Measurements from ENCODE around the gene KRT83.

The KRT83 gene

DNA sequence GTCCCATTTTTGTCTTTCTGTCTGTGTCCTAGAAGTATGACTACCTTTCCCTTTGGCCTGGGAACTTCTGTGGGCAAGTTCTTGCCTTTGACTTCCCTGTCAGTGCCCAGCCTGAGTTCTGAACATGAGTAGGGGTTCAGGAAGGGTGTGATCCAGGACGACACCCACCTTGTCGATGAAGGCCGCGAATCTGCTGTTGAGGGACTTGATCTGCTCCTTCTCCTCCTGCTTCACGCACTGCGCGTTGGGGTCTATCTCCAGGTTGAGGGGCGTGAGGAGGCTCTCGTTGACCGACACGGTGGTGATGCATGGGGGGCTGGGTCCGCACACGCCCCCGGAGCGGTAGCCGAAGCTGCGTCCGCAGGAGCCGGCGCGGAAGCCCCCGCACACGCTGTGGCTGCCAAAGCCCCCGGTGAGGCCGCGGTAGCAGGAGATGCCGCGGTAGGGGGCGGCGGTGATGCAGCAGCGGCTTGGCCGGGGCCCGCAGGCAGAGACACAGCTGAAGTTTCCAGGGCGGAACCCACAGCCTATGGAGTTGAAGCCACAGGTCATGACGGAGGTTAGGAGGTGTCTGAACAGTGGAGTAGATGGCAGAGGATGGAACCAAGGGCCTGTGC, at the start of gene KRT83:
Gene KRT83 (minus strand): TSS at position 615 of the 617 bp plus-strand sequence. CDS start 63 bp downstream, at position 552.
- DNase-seq = no peak

DNA sequence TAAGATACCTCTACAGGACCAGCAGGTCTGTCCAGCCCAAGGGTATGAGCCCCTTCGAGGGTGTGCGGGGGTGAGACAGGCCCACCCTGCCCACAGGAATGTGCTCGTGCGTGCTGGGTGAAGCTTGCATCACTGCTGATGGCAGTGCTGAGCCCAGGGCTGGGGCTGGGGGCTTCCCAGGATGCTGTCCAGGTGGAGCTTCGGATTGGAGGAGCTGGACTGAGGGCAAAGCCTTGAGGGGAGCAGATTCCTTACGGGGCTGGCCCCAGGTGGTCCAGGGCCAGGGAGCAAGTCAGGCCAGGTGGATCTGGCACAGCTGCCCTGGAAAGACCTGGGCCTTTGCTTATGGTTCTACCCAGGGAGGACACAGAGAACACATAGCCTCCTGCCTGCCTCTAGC, 48.6 kb upstream of the KRT83 start:
- no peak for DNase-seq

DNA sequence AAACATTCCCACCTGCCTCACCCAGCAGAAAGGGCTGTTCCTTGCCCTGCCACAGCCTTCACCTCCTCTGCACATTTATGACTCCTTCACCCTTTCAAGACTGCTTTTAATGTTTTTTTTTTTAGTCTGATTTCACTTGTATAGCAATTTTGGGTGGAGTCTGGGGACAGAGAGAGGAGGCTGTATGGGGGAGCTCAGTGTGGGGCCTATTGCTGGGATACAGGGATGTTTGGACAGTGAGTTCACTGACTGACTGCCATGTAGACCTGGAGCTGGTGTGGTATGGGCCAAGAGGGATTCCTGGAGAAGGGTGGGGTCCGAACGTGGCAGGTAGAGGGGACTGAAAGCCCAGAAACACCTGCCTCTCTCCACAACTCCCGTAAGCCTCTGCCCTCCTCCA, 48.0 kb upstream of the KRT83 start:
- no peak for DNase-seq

DNA sequence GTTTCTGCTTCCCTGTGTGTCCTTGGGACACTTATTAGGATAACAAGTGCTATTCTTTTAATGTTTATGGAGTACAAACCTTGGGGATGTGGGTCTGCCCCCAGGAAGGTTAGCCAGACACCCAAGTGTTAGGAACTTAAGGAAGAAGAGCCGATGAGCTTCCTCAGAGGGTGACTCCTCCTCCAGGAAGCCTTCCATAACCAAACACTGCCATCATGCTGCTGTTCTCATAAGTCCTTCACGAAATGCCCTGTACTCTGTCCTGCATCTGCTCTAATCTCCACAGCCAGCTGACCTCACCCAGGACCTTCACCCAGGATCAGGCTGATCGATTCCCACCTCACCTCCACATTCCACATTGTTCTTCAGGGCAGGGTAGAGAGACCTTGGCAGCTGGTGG, 47.3 kb upstream of the KRT83 start:
- no peak for DNase-seq

DNA sequence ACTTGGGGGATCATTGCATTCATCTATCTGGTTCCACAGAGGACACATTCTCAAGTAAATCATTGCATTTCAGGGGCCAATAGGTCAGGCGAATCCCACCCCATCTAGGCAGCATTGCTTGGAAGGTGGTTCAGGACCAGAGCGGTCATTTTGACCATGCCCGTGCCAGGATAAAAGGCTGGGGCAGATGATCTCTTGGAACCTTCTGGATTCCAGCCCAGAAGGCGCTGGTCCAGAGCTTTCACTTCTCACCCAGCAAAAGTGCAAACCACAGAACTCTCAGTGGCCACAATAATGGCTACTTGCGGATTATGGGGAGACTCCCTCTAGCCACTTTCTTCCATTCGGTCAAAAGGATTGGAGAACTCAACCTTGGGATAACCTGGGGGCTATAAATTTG, 46.7 kb upstream of the KRT83 start:
- no peak for DNase-seq

DNA sequence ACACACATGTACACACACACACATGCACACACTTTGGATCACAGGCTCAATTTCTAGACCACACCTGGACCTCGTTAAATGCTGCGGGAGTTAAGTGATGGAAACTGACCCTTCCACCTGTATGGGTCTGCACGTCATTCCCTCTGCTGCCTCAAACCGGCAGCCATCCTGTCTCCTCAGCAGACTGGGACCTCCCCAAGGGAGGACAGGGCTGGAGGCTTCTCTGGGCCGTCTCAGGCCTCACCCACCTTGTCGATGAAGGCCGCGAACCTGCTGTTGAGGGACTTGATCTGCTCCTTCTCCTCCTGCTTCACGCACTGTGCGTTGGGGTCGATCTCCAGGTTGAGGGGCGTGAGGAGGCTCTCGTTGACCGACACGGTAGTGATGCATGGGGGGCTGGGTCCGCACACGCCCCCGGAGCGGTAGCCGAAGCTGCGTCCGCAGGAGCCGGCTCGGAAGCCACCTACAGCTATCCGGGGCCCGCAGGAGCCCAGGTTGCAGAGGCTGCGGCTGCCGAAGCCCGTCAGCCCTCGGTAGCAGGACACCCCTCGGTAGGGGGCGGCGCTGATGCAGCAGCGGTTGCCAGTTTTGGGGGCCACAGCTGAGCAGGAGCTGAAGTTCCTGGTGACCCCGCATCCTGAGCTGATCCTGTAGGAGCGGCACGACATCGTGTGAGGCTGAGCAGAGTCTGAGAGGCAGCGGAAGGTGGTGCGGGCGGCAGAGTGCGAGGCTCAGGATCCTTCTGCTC, 45.7 kb upstream of the KRT83 start, which contains the start of gene KRT85:
Gene KRT85 (minus strand): TSS at position 744 of the 748 bp plus-strand sequence. CDS start 76 bp downstream, at position 668.
- no peak for DNase-seq

DNA sequence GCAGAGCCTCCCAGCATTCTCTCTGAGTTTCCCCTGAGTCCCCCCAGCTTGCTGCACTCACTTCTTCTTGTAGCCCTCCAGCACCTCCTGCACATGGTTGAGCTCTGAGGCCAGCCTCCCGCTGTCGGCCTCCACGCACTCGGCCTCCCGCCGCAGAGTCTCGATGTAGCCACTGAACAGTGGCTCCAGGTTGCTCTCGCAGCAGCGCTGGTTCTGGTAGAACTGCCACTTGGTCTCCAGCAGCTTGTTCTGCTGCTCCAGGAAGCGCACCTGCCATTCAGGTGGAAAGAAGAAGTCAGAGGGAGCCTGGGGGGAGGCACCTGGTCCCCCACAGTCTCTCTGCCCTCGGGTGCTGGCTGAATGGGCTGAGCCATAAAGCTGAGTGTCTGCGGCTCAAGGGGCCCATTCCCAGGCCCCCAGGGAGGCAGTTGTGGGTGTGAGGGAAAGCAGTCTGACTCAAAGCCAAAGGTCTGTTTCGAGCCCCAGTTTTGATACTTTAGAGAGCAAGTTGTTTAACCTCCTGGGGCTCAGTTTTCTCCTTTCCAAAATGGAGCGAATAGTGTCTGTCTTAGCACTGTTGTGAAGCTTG, 43.8 kb upstream of the KRT83 start:
- DNase-seq = no peak

DNA sequence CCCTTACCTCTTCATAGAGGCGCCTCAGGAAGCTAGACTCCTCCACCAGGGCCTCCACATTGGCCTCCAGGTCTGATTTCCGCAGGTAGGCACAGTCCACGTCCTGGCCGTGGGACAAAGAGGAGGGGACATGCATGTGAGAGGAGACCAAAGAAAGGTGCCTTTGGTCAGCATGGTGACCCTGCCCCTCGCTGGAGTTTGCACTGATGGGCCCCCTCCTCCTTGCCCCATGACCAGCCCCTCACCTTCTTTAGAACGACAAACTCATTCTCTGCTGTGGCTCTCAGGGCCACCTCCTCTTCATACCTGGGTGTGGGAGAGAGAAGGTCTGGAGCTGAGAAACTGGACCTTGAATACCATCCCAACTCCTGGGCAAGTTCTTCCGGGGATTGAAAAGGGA, 42.9 kb upstream of the KRT83 start:
- no peak for DNase-seq

DNA sequence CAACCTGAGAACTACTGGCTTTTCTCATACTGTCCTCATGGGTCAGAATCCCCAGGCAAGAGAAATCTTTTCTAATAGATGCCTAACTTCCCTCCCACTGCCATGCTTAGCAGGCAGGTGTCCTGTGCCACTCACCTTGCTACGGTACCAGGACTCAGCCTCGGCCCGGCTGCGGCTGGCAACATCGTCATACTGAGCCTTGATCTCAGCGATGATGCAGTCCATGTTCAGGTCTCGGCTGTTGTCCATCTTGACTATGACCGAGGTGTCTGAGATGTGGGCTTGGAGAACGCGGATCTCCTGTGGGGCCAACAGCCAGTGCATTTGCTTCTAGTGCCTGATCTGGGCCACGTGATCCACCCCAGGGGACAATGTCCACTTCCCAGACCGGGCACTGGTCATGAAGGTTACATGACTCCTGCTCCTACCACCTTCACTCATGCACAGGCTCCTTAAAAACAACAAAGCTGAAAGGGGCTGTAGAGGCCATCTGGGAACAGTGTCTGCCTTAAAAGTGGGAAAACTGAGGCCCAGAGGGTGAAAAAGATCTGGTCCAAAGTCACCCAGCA, 42.0 kb upstream of the KRT83 start:
- no peak for DNase-seq

DNA sequence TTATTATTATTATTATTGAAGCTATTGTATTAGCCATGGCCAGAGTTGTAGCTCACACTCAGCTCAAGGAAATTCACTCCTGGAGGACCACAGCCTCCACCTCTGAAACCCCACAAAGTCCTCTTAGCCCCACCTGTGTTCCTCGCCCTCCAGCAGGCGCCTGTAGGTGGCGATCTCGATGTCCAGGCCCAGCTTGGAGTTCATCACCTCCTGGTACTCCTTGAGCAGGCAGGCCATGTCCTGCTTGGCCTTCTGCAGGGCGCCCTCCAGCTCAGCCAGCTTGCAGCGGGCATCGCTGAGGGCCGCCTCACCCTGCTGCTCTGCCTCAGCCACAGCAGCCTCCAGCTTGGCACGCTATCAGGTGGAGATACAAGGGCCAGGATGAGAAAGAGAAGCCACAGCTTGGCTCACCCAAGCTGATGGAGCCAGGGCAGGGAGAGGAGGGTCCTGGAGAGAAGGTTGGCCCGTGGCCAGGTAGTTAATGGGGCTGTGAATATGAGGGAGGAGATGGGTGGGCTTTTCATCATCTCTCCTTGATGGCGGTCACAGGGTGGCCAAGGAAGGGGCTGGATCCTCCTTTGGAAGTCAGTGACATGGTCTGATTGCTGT, 41.0 kb upstream of the KRT83 start:
- no peak for DNase-seq

DNA sequence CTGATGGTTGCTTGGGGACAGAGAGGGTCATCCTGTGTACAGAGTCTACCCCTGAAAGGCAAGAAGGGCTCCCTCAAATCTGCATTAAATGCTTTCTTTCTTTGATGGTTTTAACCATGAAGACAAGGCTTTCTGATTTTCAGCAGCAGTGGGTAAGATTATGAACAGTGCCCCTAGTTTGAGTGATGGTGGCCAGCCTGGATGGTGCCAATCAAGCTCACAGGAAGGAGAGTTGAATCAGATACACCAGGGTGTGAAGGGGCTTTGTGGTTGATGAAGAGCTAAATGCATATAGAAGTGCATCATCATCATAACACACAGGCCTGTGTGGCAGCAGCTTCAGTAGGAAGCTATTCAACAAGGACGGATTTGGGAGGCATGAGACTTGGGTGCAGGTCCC, 40.4 kb upstream of the KRT83 start:
- no peak for DNase-seq

DNA sequence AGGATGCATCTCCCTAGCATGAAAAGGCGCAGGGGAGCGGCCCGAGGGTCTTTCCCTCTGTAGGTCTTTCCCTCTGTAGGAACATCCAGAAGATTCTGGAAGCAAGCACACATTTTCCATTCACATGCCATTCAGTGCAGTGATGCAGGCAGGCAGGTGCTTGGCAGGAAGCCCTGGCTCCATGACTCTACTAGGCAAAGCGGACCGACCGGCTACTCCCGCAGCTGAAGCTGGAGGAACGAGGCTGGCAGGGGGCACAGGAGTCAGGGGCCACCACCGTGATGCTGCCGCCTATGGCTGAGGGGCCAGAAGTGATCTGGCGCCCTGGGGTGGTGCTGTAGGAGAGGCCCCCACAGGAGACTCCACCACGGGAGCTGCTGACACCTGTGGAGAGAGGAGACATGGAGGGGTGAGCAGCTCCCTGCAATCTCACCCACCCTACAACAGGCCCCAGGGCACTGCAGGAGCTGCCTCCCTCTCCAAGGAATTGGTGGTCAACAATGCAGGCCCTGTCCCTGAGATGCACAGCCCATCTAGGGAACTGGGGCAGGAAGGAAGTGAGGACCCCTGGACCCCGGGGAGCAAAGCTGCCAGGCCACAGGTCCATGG, 39.6 kb upstream of the KRT83 start:
- no peak for DNase-seq

DNA sequence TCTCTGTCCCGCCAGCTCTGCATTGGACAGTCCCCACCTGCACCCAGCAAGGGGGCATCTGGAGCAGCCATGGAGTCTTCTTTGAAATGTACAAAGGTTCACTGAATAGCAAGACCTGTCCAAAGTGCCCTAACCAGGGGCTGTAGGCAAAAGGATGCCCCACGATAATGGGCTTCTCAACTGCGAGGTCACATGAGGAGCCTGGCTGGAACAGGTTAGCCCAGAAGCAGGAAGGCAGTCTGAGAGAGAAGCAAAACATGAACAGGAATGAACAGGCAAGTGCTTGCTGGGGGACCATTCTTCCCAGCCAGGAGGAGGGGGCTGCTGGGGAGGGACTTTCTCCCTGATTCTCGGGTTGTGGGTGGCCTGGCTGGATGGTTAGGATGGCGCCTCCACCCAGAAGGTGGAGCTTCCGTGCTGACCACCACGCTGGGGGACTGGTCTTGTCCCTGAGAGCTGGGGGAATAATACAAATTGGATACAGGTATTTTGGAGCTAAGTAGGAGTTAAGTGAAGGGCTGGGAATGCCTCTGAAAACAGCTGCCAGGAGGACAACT, 39.0 kb upstream of the KRT83 start:
- no peak for DNase-seq

DNA sequence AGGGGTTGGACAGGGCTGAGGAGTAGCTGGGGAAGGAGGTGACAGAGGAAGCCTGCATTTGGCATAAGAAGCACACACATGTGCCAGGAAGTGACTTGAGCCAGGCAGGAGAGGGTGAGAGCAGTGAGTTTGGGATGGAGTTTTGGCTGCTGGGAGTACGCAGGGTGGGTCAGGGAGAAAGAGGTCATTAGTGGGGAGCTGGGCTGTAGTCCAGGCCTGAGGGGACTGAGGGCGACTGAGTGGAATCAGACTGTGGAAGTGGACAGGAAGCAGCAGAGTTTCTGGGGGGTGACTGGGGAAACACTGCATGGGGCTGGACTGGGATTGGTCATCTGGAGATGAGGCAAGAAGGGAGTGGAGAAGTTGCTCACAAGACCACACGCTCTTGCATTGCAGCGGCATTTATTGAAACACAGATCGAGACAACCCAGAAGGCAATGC, 38.4 kb upstream of the KRT83 start:
- DNase-seq = no peak

DNA sequence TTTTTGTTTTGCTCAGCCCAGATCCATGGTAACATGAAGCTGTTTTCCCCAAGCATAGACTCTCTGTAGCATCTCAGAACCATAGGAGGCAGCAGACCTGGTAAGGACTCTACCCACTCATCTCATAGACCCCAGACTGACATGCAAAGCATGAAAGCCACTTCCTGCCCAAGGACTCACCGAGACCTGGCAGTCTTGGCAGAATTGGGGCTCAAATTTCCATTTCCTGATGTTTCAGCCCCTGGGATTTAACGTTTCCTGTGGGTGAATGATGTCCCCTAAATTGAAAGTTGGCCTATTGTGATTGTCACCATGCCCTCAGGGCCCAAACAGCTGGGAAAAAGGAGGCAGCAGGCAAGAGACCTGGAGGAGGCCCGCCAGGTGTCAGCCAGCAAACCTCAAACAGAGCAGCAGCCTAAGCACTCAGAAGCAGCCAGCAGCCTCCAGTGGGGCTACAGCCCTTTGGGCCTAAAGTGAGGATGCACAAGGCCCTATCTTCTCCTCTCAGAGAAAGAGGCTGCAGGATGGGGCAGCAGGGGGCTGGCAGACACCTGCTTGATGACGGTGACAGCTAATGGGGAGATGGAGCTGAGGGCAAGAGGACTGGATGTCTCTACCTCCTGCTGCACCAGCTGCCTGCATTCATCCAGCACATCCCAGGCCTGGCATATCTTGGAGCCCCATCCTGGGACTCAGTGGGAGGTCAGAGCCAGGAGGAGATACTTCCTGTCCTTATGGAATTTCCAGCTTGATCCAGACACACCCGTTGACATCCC, 37.6 kb upstream of the KRT83 start:
- no peak for DNase-seq

DNA sequence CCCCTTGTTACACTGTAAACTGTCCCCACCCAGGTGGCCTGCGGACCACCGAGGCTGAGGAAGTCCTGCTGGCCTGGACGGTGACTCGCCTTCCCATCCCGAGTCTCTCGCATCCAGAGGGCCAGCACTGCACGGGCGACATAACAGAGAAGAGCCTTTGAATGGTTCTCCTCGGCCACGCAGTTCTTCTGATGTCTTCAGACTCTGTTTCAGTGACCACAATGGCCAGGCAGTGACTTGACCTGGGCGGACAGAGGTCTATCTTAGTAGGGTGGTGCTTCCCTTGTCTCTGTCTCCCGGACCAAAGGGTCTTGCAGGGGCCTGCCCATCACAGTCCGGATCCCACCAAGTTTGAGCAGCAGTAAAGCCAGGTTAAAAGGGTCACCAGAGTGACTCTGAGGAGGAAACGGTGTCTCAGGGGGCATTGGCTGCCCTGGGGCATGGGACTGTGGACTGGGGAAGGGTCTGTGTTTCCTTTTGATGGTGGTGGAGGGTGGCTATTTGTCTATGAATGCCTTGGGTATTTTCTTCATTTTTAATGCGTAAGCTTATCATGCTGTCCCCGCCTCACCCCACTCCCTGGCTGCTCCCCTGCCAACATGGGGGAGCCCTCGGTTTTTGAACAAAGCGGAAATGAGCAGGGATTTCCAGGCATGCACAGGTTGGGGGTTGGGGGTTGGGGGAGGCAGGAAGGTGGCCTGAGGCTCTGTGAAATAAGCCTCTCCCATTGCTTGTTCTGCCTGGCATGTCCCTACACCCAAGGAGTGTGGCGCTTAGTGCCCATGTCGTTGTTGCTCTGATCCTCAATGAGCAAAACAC, 35.8 kb upstream of the KRT83 start:
- DNase-seq = no peak

DNA sequence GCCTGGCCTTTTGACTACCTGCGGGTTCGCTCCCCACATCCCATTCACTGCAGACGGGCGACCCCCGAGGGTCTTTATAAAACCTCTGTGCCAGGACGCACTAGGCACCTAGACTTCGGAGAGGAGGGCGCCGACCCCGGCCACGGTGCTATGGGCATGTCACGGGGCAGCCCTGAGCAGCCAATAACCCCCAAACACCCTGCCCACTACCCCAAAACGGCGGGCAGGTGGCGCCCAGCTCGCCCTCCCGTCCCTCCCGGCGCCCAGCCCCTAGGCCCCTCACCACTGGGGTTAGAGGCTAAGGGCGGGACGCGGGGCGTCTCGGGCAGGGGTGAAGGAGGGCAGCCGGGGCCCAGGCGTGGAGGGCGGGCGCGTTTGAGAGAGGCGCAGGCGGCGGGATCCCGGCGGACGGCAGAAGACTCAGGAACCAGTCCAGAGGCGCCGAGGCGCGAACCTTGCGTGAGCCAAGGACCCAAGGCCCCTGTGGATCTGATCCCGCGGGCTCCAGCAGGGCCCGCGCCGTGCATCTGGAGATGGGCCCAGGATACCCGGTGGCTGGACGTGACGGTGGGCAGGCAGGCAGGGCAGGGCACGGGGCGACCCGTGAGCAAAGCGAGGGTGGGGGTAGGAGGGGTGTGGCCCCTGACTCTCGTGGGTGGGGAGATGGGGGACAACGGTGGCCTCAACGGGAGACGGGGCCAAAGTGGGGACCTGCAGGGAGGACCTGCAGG, 35.0 kb upstream of the KRT83 start:
- no peak for DNase-seq

DNA sequence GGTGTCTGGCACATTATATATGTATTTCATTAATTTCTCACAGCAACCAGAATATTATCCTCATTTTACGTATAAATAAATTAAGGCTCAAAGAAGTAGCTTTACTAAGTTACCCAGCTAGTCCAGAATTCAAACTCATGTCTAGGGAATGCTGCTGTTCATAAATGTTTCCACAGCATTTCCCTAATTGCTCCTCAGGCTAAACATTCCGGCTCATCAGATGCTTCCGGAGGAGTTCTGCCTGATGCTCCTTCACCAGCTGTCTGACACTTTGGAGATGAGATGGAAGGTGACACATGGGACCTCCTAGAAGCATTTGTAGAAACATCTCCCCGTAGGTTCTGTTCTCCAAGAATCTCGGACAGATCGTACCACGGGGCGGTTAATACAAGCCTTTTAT, 34.0 kb upstream of the KRT83 start:
- DNase-seq = no peak

DNA sequence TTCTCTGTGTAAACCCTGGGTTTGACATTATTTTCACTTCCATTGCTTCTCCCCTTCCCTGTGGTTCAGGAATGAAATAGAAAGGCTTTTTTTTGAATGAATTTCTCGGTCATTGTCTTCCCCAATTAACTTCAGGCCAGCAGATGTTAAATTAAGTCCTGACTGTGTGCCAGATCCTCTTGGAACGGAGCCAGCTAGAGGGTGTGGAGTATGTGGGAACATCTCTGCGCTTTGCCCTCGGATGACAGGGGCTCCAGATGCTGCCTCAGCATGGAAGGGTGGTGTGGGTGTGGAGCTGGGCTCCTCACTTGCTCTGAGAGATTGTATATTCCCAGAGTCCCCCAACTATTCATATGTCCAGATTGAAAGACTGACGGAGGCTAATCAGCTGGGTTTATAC, 33.0 kb upstream of the KRT83 start:
- DNase-seq = no peak

DNA sequence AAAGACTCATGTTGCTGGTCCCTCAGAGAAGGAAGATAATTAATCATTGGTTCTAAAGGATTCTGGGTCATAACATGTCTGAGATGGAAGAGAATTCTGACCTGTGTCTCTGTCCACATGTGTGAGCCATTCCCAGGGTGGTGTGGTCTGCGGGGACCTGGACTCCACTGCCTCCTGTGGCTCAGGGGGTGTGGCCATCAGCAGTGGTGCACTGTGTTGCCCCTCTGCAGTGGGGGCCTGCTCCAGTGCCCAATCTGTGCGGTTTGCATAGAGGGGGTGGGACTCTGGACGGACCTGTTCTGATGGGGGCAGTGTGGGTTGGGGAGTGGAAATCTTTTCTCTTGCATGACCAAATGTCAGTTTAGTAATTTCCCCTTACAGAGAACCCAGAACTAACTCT, 32.6 kb upstream of the KRT83 start:
- no peak for DNase-seq
